K562 (cell line): ENCODE measurements around the gene CHCHD10. TPM values are rescaled to one million over a fixed set of nuclear protein-coding genes. Genes with fewer than 3 reads are reported as not detected.

Experiments used
- ATAC-seq: fragments of 200-7000 bp; cut with Tn5 transposase; 3 replicates; pipeline ENCODE4 v1.9.1; 2020; ENCODE audit warnings: moderate library complexity
- BruUV-seq: library from RNA; stranded (reverse); fragments of 400-500 nt; replicated peaks from 2 replicates; lab custom pipeline; 2021; lab: Mats Ljungman, UMichigan
- CTCF ChIA-PET: fragments of 300-600 bp; formaldehyde crosslinking; extraction: SDS; loops from one replicate; lab custom pipeline; 2021; ENCODE audit warnings: low intra/inter-chr PET ratio; lab: Yijun Ruan, JAX
- POLR2A ChIA-PET: fragments of 300-600, 350-650 bp; sonication (Branson Sonifier 250); formaldehyde crosslinking; extraction: SDS; loops from one replicate; lab custom pipeline; 2021; ENCODE audit warnings: antibody characterized with exemption, inconsistent platforms; lab: Yijun Ruan, JAX
- DNase-seq, 4 experiments: peaks; one replicate each; pipeline versions ENCODE4 v3.0.0 to v3.0.0-alpha.2; 2011 to 2018; ENCODE audit warnings: low spot score in 3 of 4, mixed read lengths in 3 of 4; ENCODE audit errors: extremely low read depth in 1 of 4
- FAIRE-seq: peaks from 2 replicates; lab custom pipeline; 2011; peaks lifted over from hg19 to GRCh38; lab: Jason Lieb, UNC
- H2AFZ ChIP-seq: 2 replicates; pipeline ENCODE4 v1.6.0; 2011; ENCODE audit warnings: low read depth, low read length, control low read depth, inconsistent platforms
- H3K27ac ChIP-seq: fragments of 200-600 bp; 3 replicates; pipeline ENCODE4 v1.8.0; 2011; ENCODE audit warnings: low read depth, mild to moderate bottlenecking, control low read depth, inconsistent platforms, low read length, moderate library complexity, mixed read lengths; ENCODE audit errors: extremely low read depth
- H3K27me3 ChIP-seq, 2 experiments: fragments of 300-600 bp in 1 of 2; 2 replicates in 1 of 2; 3 replicates in 1 of 2; pipeline versions ENCODE4 v1.6.0 to v1.8.0; 2011; ENCODE audit warnings: inconsistent platforms in 2 of 2, low read length in 2 of 2, mild to moderate bottlenecking in 1 of 2, mixed read lengths in 1 of 2, moderate library complexity in 1 of 2; ENCODE audit not compliant: control insufficient read depth in 2 of 2, insufficient read depth in 2 of 2
- H3K36me3 ChIP-seq: fragments of 300-600 bp; 3 replicates; pipeline ENCODE4 v1.8.0; 2011; ENCODE audit warnings: mild to moderate bottlenecking, low read length, inconsistent platforms; ENCODE audit not compliant: control insufficient read depth, insufficient read depth
- H3K4me1 ChIP-seq, 2 experiments: fragments of 200-600 bp in 1 of 2; replicated peaks in 1 of 2; 2 replicates in 1 of 2; 3 replicates in 1 of 2; pipeline versions ENCODE4 v1.5.1 to v1.8.0; 2011; ENCODE audit warnings: inconsistent platforms in 2 of 2, low read length in 2 of 2, mild to moderate bottlenecking in 1 of 2, mixed read lengths in 1 of 2, moderate library complexity in 1 of 2; ENCODE audit not compliant: control insufficient read depth in 2 of 2, insufficient read depth in 2 of 2
- H3K4me2 ChIP-seq: 2 replicates; pipeline ENCODE4 v1.6.1; 2011; ENCODE audit warnings: low read length, control low read depth, inconsistent platforms, mixed read lengths; ENCODE audit not compliant: insufficient read depth
- H3K4me3 ChIP-seq: fragments of 200-600 bp; sonication (generic), shearing (Covaris generic); 2 replicates; pipeline ENCODE4 v1.5.1; 2016; ENCODE audit warnings: control low read depth, inconsistent platforms
- H3K79me2 ChIP-seq: fragments of 200-600 bp; 3 replicates; pipeline ENCODE4 v1.8.0; 2011; ENCODE audit warnings: low read length, inconsistent platforms; ENCODE audit not compliant: control insufficient read depth, insufficient read depth
- H3K9ac ChIP-seq, 2 experiments: 2 replicates each; pipeline versions ENCODE4 v1.6.0 to v1.6.1; 2011; ENCODE audit warnings: low read depth in 2 of 2, low read length in 2 of 2, control low read depth in 1 of 2, inconsistent platforms in 1 of 2, mild to moderate bottlenecking in 1 of 2, mixed read lengths in 1 of 2; ENCODE audit not compliant: insufficient read depth in 1 of 2
- H3K9me1 ChIP-seq: one replicate; pipeline ENCODE4 v1.6.0; 2011; ENCODE audit warnings: inconsistent platforms, mild to moderate bottlenecking, low read length, moderate library complexity; ENCODE audit not compliant: control insufficient read depth, insufficient read depth
- H3K9me3 ChIP-seq: replicated peaks from 2 replicates; pipeline ENCODE4 v1.5.1; 2011; ENCODE audit warnings: low read depth, low read length, inconsistent platforms; ENCODE audit not compliant: control insufficient read depth, insufficient read depth
- H4K20me1 ChIP-seq: replicated peaks from 2 replicates; pipeline ENCODE4 v1.6.1; 2011; ENCODE audit warnings: low read length, inconsistent platforms, mixed read lengths; ENCODE audit not compliant: control insufficient read depth, insufficient read depth
- C11orf30 ChIP-seq: fragments of 450-650 bp; IDR thresholded peaks from 2 replicates; pipeline ENCODE4 v1.6.1; 2016; ENCODE audit warnings: low read depth, mild to moderate bottlenecking
- CBX2 ChIP-seq: fragments of 200-600 bp; sonication (generic); IDR thresholded peaks from one replicate; pipeline ENCODE4 v1.6.1; 2012; ENCODE audit warnings: mild to moderate bottlenecking, low read length, inconsistent platforms; ENCODE audit not compliant: insufficient read depth, poor library complexity, severe bottlenecking
- MYNN ChIP-seq, 2 experiments: sonication (generic); formaldehyde crosslinking in 1 of 2; IDR thresholded peaks; 2 replicates each; pipeline versions ENCODE4 v1.5.0 to v1.6.1; 2016 to 2020; ENCODE audit warnings: antibody characterized with exemption in 1 of 2, missing genetic modification reagents in 1 of 2
- POLR2AphosphoS5 ChIP-seq: IDR thresholded peaks from 2 replicates; pipeline ENCODE4 v1.6.1; 2011; ENCODE audit warnings: mild to moderate bottlenecking, low read depth, low read length, moderate library complexity; ENCODE audit not compliant: control insufficient read depth, insufficient read depth
- POLR2G ChIP-seq: fragments of 200-400 bp; formaldehyde crosslinking; IDR thresholded peaks from 2 replicates; pipeline ENCODE4 v1.6.1; 2017; ENCODE audit warnings: low read depth, mild to moderate bottlenecking, antibody characterized with exemption, low read length, moderate library complexity
- RBFOX2 ChIP-seq: fragments of 200-400 bp; formaldehyde crosslinking; IDR thresholded peaks from 2 replicates; pipeline ENCODE4 v1.6.1; 2017; ENCODE audit warnings: low read depth, mild to moderate bottlenecking, low read length, moderate library complexity
- WGBS: fragments of 100-300 bp; shearing (Covaris generic); methylation state at CpG from one replicate; pipeline ENCODE4 v1.1.6; 2016; ENCODE audit warnings: low coverage, mixed read lengths; ENCODE audit not compliant: insufficient coverage; ENCODE audit errors: missing lambda C conversion rate; 5-methylcytosine and 5-hydroxymethylcytosine counted together
- in situ Hi-C: fragments of 300-500 bp; cut with MboI; formaldehyde crosslinking; loops from 4 replicates; pipeline ENCODE4 v1.15.0; 2018; ENCODE audit warnings: inconsistent platforms, mixed read lengths
- intact Hi-C: fragments of 100-400 bp; cut with micrococcal nuclease; formaldehyde crosslinking; loops from 2 replicates; pipeline ENCODE4 v1.14.2; 2022
- polyA plus RNA-seq, 8 experiments: library from polyadenylated mRNA; depleted of rRNA in 4 of 8; stranded (reverse) in 5 of 8; unstranded in 3 of 8; fragments of >200 nt; fragmentation: Nextera tagmentation in 2 of 8; fragmentation: Illumina TruSeq in 1 of 8; extraction: Ambion mirVana in 2 of 8; extraction: Trizol in 1 of 8; gene quantifications; 2 replicates each; pipeline versions ENCODE4 v1.2.1 to v1.2.3, GENCODE V29; 2011 to 2014; ENCODE audit warnings: inconsistent platforms in 1 of 8, missing spikeins in 1 of 8
- total RNA-seq, 7 experiments: library from RNA; depleted of rRNA in 6 of 7; stranded (reverse); fragments of >200 nt in 6 of 7; fragmentation: Illumina TruSeq in 2 of 7; extraction: Trizol in 2 of 7; gene quantifications; 2 replicates each; pipeline versions ENCODE4 v1.2.1 to v1.2.3, GENCODE V29; 2011 to 2021; ENCODE audit warnings: low replicate concordance in 1 of 7

Gene CHCHD10
- total and polyA plus RNA-seq, 9 of the 15 experiments (the other 6 are each of a cell fraction or from before 2014, with no cell fraction given) = 15.2 to 292 (median 102) TPM

- peak; percentile 12; the same call in 1 of the 2 replicates for TF ChIP-seq POLR2AphosphoS5
- TF ChIP-seq MYNN (IDR thresholded peaks at IDR 0.05) = 0 out of 2 replicates have a peak, but pooled peaks have one; percentile 9
- TF ChIP-seq MYNN (CRISPR knock-in tag; IDR thresholded peaks at IDR 0.05) = no peak
- TF ChIP-seq RBFOX2 = peak; percentile 54
- TF ChIP-seq C11orf30 = no peak
- no peak for TF ChIP-seq CBX2
- peak; percentile 68 for TF ChIP-seq POLR2G
- 34% methylated on average over 11 of the region's 17 CpGs for WGBS
- Histone ChIP-seq H4K20me1 (peaks cover 23% of the 10 kb centered on the region), H3K9me1 (peaks cover 6% of the 10 kb centered on the region), H3K27me3 (no peaks in the 10 kb centered on the region), H3K79me2 (peaks cover 34% of the 10 kb centered on the region), H3K4me2 (no peak overlapping the region), H3K27ac (no peak overlapping the region), H2AFZ (no peak overlapping the region), H3K4me1 (peaks cover 26 to 50% of the 10 kb centered on the region in 2 experiments; a peak in 4 of 5 replicates), H3K9ac (peak overlapping the region in 1 of 2 experiments; percentile 35; a peak in 2 of 4 replicates), H3K36me3 (peaks cover 24% of the 10 kb centered on the region), H3K4me3 (no peak overlapping the region), H3K9me3 (no peaks in the 10 kb centered on the region)
- BruUV-seq = no TSS peak
- peak; percentile 16 for ATAC-seq
- in situ Hi-C loops = no loop called here
- no peak for FAIRE-seq
- DNase-seq = peak in 3 of 4 experiments; percentile 23 to 35 (median 29)
- POLR2A ChIA-PET = interaction anchor here (0.6 to 1.1 kb wide), 3 partner anchors 8 to 82 kb away, joined by 3 read pairs; no protein-coding TSS in a partner anchor
- CTCF ChIA-PET = no interaction called here
- intact Hi-C loops = loop anchor here (10.0 kb wide), 1 partner anchor 139 kb away; no protein-coding TSS in a partner anchor
These were observed 4.2 kb downstream of the CHCHD10 start for GRCh38 chr22:23763579-23763945.
